Measurements from ENCODE around the gene FLT1. TPM values are rescaled to one million over a fixed set of nuclear protein-coding genes. Genes with fewer than 3 reads are reported as not detected.
A peak's percentile ranks its signal among the peaks of the same experiment; 100 is the strongest.

The FLT1 gene, protein sequence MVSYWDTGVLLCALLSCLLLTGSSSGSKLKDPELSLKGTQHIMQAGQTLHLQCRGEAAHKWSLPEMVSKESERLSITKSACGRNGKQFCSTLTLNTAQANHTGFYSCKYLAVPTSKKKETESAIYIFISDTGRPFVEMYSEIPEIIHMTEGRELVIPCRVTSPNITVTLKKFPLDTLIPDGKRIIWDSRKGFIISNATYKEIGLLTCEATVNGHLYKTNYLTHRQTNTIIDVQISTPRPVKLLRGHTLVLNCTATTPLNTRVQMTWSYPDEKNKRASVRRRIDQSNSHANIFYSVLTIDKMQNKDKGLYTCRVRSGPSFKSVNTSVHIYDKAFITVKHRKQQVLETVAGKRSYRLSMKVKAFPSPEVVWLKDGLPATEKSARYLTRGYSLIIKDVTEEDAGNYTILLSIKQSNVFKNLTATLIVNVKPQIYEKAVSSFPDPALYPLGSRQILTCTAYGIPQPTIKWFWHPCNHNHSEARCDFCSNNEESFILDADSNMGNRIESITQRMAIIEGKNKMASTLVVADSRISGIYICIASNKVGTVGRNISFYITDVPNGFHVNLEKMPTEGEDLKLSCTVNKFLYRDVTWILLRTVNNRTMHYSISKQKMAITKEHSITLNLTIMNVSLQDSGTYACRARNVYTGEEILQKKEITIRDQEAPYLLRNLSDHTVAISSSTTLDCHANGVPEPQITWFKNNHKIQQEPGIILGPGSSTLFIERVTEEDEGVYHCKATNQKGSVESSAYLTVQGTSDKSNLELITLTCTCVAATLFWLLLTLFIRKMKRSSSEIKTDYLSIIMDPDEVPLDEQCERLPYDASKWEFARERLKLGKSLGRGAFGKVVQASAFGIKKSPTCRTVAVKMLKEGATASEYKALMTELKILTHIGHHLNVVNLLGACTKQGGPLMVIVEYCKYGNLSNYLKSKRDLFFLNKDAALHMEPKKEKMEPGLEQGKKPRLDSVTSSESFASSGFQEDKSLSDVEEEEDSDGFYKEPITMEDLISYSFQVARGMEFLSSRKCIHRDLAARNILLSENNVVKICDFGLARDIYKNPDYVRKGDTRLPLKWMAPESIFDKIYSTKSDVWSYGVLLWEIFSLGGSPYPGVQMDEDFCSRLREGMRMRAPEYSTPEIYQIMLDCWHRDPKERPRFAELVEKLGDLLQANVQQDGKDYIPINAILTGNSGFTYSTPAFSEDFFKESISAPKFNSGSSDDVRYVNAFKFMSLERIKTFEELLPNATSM (N-terminal part only)
- 0.79 TPM for polyA plus RNA-seq (2012; ENCODE audit: insufficient read depth, insufficient read length, low read depth)

DNA sequence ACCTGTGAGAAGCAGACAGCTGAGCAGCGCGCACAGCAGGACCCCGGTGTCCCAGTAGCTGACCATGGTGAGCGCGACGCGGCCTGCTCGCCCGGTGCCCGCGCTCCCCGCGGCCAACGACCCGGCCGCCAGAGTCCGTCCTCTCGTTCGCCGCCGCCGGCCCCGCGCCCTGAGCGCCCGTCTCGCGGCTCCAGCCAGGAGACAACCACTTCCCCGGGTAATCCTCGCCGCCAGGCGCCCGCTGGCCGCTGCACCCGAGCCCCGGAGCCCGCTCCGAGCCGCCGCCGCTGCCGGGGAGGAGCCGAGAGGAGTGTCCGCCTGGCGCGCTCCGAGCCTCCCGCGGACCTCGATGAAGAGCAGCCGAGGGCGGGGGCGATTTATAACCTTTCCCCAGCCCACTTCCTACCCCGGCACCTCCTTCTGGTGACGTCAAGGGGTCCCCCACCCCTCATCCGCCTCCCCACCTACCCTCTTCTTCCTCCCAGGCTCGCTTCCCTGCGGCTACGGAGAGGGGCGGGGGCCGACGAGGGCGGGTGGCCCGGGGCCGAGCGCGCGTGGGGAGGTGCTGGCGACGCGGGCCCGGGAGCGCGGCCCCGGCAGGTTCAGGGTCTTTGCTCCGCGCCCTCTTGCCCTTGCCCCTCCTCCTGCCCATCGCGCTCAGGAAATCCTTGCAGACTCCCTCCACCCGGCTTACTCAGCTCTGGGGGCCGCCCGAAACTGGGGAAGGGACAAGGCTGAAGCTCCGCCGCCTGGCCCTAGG, at the start of gene FLT1:
Gene FLT1 (minus strand): TSS at position 351 of the 760 bp plus-strand sequence. CDS start 285 bp downstream, at position 66.
- Histone ChIP-seq H3K9me3 (no peaks in the 10 kb centered on the region), H3K27me3 (peaks cover 45% of the 10 kb centered on the region), H3K4me3 (ENCODE audit: low read depth, low read length) (peak within 1 kb of the TSS; percentile 51), H3K36me3 (no peaks in the 10 kb centered on the region), H3K4me1 (peaks cover 11% of the 10 kb centered on the region)
- TF ChIP-seq, protein P1, sequence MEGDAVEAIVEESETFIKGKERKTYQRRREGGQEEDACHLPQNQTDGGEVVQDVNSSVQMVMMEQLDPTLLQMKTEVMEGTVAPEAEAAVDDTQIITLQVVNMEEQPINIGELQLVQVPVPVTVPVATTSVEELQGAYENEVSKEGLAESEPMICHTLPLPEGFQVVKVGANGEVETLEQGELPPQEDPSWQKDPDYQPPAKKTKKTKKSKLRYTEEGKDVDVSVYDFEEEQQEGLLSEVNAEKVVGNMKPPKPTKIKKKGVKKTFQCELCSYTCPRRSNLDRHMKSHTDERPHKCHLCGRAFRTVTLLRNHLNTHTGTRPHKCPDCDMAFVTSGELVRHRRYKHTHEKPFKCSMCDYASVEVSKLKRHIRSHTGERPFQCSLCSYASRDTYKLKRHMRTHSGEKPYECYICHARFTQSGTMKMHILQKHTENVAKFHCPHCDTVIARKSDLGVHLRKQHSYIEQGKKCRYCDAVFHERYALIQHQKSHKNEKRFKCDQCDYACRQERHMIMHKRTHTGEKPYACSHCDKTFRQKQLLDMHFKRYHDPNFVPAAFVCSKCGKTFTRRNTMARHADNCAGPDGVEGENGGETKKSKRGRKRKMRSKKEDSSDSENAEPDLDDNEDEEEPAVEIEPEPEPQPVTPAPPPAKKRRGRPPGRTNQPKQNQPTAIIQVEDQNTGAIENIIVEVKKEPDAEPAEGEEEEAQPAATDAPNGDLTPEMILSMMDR (IDR thresholded peaks at IDR 0.05; ENCODE audit: low read depth, low read length) = no peak
- peak; percentile 47 for DNase-seq

DNA sequence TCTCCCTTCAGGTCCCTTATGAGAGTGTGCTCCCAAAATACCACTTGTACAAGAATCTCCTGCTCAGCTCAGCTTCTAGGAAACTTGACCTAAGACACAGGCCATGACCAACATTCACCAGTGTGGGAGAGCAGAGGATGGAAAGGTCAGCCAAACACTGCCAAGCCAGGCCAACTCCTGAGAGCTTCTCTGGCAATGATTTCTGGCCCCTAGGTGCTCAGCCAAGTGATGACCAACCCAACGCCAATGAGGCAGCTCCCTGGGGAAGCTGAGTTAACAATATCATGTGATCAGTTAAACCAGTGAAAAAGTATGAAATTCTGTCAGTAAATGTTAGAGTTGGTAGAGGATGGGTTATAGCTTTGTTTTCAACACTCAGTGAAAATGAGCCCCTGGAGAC, 49.1 kb upstream of the FLT1 start:
- peaks cover 8% of the 10 kb centered on the region for H3K9me3 ChIP-seq
- no peak for DNase-seq
- no peaks in the 10 kb centered on the region for H3K4me1 ChIP-seq
- no peak overlapping the region for H3K4me3 ChIP-seq (ENCODE audit: low read depth, low read length)
- H3K27me3 ChIP-seq = no peaks in the 10 kb centered on the region
- H3K36me3 ChIP-seq = no peaks in the 10 kb centered on the region
- TF ChIP-seq, protein P1 (IDR thresholded peaks at IDR 0.05; ENCODE audit: low read depth, low read length) = no peak

DNA sequence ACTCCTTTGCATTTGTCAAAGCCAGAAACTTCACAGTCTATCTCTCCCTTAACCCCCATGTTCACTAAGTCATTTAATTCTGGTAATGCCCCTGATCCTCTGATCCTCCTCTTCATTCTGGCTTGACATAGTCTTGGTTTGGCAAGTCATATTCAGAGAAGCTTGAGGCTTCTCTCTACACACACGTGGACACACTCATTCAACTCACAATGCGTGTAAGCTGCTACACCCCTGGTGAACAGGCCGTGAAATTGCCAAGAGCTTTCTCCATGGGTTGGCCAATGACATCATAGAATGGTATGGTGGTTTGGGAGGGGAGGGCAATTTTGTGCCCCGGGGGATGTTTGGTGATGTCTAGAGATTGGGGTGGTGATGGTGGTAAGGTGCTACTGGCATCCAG, 47.9 kb upstream of the FLT1 start:
- TF ChIP-seq, protein P1 (IDR thresholded peaks at IDR 0.05; ENCODE audit: low read depth, low read length) = no peak
- no peak for DNase-seq
- no peaks in the 10 kb centered on the region for H3K36me3 ChIP-seq
- H3K27me3 ChIP-seq = no peaks in the 10 kb centered on the region
- H3K4me3 ChIP-seq (ENCODE audit: low read depth, low read length) = no peak overlapping the region
- H3K9me3 ChIP-seq = peaks cover 8% of the 10 kb centered on the region
- no peaks in the 10 kb centered on the region for H3K4me1 ChIP-seq

DNA sequence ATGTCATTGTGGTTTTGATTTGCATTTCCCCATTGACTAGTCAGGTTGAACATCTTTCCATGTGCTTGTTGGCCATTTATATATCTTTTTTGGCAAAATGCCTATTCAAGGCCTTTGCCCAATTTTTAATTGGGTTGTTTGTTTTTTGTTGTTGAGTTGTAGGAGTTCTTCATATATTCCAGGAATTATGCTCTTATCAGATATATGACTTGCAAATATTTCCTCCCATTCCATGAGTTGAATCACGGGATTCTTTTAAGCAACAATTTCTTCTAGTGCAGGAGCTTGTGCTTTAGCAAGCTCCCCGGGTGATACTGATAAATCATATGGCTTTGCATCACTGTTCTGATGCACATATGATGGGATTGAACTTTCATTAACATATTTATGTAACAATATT, 47.0 kb upstream of the FLT1 start:
- H3K27me3 ChIP-seq = no peaks in the 10 kb centered on the region
- no peaks in the 10 kb centered on the region for H3K4me1 ChIP-seq
- no peaks in the 10 kb centered on the region for H3K36me3 ChIP-seq
- no peak for DNase-seq
- TF ChIP-seq, protein P1 (IDR thresholded peaks at IDR 0.05; ENCODE audit: low read depth, low read length) = no peak
- no peak overlapping the region for H3K4me3 ChIP-seq (ENCODE audit: low read depth, low read length)
- H3K9me3 ChIP-seq = peaks cover 8% of the 10 kb centered on the region

DNA sequence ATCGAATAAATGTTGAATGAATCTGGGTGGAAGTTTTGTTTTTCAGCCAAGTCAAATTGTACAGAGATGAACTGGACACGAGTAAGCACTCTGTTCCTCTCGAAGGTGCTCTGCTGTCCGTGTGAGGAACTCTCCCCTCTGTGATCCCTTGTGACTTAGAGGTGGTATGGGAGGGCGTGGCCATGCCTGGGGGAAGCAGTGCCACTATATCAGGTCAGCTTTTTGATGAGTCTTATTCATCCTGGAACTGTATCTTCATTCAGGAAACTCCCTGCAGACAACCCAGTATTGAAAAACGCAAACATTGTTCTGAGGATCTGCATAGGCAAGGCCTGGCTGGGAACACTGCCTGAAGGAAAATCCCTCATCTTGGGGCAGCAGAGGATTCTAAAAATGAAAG, 45.7 kb upstream of the FLT1 start:
- H3K4me3 ChIP-seq (ENCODE audit: low read depth, low read length) = no peak overlapping the region
- no peaks in the 10 kb centered on the region for H3K4me1 ChIP-seq
- TF ChIP-seq, protein P1 (IDR thresholded peaks at IDR 0.05; ENCODE audit: low read depth, low read length) = no peak
- no peaks in the 10 kb centered on the region for H3K27me3 ChIP-seq
- H3K9me3 ChIP-seq = peaks cover 8% of the 10 kb centered on the region
- no peaks in the 10 kb centered on the region for H3K36me3 ChIP-seq
- no peak for DNase-seq
